ENCODE data around the gene CENPN.

DNA sequence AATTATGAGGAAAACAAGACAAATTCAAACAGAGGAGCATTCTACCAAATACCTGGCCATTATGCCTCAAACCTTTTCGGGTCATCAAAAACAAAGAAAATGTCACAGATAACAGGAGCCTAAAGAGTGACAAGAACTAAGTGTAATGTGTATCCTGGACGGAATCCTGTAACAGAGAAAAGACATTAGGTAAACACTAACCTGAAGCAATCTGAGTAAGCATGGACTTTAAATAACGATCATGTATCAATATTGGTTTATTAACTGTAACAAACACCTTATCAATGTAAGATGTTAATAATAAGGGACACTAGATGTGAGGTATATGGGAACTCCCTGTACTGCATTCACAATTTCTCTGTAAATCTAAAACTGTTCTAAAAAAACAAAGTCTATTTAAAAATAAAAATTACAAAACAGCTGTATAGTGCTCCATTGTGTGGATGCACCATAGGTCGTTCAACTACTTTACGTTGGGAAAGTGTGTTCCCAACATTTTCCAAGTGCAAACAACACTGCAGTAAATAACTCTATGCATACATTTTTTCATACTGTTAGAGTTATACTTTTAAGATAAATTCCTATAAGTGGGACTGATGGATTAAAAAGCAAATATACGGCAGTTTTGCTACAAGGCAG is 15.1 kb upstream of the CENPN start:
- TF ChIP-seq, protein P1, sequence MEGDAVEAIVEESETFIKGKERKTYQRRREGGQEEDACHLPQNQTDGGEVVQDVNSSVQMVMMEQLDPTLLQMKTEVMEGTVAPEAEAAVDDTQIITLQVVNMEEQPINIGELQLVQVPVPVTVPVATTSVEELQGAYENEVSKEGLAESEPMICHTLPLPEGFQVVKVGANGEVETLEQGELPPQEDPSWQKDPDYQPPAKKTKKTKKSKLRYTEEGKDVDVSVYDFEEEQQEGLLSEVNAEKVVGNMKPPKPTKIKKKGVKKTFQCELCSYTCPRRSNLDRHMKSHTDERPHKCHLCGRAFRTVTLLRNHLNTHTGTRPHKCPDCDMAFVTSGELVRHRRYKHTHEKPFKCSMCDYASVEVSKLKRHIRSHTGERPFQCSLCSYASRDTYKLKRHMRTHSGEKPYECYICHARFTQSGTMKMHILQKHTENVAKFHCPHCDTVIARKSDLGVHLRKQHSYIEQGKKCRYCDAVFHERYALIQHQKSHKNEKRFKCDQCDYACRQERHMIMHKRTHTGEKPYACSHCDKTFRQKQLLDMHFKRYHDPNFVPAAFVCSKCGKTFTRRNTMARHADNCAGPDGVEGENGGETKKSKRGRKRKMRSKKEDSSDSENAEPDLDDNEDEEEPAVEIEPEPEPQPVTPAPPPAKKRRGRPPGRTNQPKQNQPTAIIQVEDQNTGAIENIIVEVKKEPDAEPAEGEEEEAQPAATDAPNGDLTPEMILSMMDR (IDR thresholded peaks at IDR 0.05; ENCODE audit: low read length), result no peak
- TF ChIP-seq EZH2 (IDR thresholded peaks at IDR 0.05; ENCODE audit: borderline replicate concordance, low read length), result no peak
